Measurements from ENCODE around the gene NHLRC3.

NHLRC3 gene

DNA sequence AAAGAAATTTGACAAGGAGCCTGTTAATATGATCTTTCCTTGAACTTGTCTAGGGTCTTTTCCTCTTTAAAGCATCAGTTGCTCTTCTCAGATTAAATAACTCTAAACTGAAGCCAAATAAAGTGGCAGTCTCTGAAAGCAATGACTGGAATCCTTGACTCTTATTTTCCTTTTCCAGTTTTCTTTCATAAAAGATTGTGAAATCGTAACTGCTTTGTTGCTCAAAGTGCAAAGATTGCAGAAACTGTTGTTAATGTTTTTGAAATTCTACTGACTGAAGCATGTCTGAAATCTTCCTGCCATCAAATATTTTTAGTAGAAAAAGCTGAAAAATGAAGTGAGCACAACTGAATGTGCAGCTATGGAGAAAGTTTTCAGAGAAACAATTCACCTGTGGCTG lies 1.9 kb downstream of the NHLRC3 start:
- H3K9ac ChIP-seq (ENCODE audit: low read depth, low read length) = no peak overlapping the region
- H3K9me3 ChIP-seq (ENCODE audit: control insufficient read depth, insufficient read depth, low read length) = no peaks in the 10 kb centered on the region
- peaks cover 9% of the 10 kb centered on the region for H3K4me1 ChIP-seq (ENCODE audit: control insufficient read depth, insufficient read depth, low read length)
- no peak overlapping the region for H3K27ac ChIP-seq (ENCODE audit: low read depth, low read length)
- H3K36me3 ChIP-seq (ENCODE audit: control insufficient read depth, insufficient read depth, low read length) = peaks cover 14% of the 10 kb centered on the region
- no peaks in the 10 kb centered on the region for H3K27me3 ChIP-seq (ENCODE audit: control insufficient read depth, insufficient read depth, low read length)
- H3K4me3 ChIP-seq (ENCODE audit: low read depth, low read length) = no peak overlapping the region

DNA sequence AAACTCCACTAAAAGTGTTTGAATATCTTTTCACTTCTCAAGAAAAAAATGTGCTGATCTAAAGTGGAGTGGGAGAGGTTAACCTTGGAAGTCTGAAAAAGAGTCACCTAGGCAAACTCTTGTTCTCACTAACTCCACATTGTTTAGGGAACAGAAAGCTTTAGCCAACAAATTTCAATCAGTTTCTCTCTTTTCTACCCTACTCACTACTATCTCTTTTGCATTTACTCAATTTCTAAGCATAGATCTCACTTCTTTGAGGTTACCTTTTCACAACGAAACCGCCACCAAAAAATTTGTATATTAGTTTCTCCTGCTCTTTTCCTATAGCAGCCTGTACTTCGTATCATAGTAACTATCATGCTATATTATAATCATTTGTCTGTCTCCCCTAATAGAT lies 6.3 kb downstream of the NHLRC3 start:
- no peaks in the 10 kb centered on the region for H3K27me3 ChIP-seq (ENCODE audit: control insufficient read depth, insufficient read depth, low read length)
- H3K36me3 ChIP-seq (ENCODE audit: control insufficient read depth, insufficient read depth, low read length) = peaks cover 18% of the 10 kb centered on the region
- H3K4me3 ChIP-seq (ENCODE audit: low read depth, low read length) = no peak overlapping the region
- peaks cover 21% of the 10 kb centered on the region for H3K4me1 ChIP-seq (ENCODE audit: control insufficient read depth, insufficient read depth, low read length)
- H3K27ac ChIP-seq (ENCODE audit: low read depth, low read length) = no peak overlapping the region
- H3K9me3 ChIP-seq (ENCODE audit: control insufficient read depth, insufficient read depth, low read length) = no peaks in the 10 kb centered on the region
- H3K9ac ChIP-seq (ENCODE audit: low read depth, low read length) = no peak overlapping the region

GRCh38 chr13:39047560-39047959 lies 9.3 kb downstream of the NHLRC3 start:
- H3K4me3 ChIP-seq (ENCODE audit: low read depth, low read length) = no peak overlapping the region
- H3K27me3 ChIP-seq (ENCODE audit: control insufficient read depth, insufficient read depth, low read length) = no peaks in the 10 kb centered on the region
- H3K36me3 ChIP-seq (ENCODE audit: control insufficient read depth, insufficient read depth, low read length) = peaks cover 18% of the 10 kb centered on the region
- no peak overlapping the region for H3K9ac ChIP-seq (ENCODE audit: low read depth, low read length)
- H3K27ac ChIP-seq (ENCODE audit: low read depth, low read length) = no peak overlapping the region
- H3K4me1 ChIP-seq (ENCODE audit: control insufficient read depth, insufficient read depth, low read length) = peaks cover 21% of the 10 kb centered on the region
- H3K9me3 ChIP-seq (ENCODE audit: control insufficient read depth, insufficient read depth, low read length) = no peaks in the 10 kb centered on the region

GRCh38 chr13:39048806-39049205 lies 10.6 kb downstream of the NHLRC3 start:
- no peak overlapping the region for H3K4me3 ChIP-seq (ENCODE audit: low read depth, low read length)
- peaks cover 18% of the 10 kb centered on the region for H3K36me3 ChIP-seq (ENCODE audit: control insufficient read depth, insufficient read depth, low read length)
- H3K9ac ChIP-seq (ENCODE audit: low read depth, low read length) = no peak overlapping the region
- H3K9me3 ChIP-seq (ENCODE audit: control insufficient read depth, insufficient read depth, low read length) = no peaks in the 10 kb centered on the region
- H3K27ac ChIP-seq (ENCODE audit: low read depth, low read length) = no peak overlapping the region
- peaks cover 21% of the 10 kb centered on the region for H3K4me1 ChIP-seq (ENCODE audit: control insufficient read depth, insufficient read depth, low read length)
- no peaks in the 10 kb centered on the region for H3K27me3 ChIP-seq (ENCODE audit: control insufficient read depth, insufficient read depth, low read length)

- Histone ChIP-seq H3K9me3 (ENCODE audit: control insufficient read depth, insufficient read depth, low read length) (no peaks in the 10 kb centered on the region), H3K9ac (ENCODE audit: low read depth, low read length) (no peak overlapping the region), H3K36me3 (ENCODE audit: control insufficient read depth, insufficient read depth, low read length) (peaks cover 13% of the 10 kb centered on the region)
Measured at GRCh38 chr13:39049274-39049673, 11.0 kb downstream of the NHLRC3 start.

GRCh38 chr13:39051157-39051556 lies 12.9 kb downstream of the NHLRC3 start:
- H3K27ac ChIP-seq (ENCODE audit: low read depth, low read length) = no peak overlapping the region
- peaks cover 21% of the 10 kb centered on the region for H3K4me1 ChIP-seq (ENCODE audit: control insufficient read depth, insufficient read depth, low read length)
- H3K4me3 ChIP-seq (ENCODE audit: low read depth, low read length) = no peak overlapping the region
- no peaks in the 10 kb centered on the region; the same call in 1 of the 2 replicates for H3K36me3 ChIP-seq (ENCODE audit: control insufficient read depth, insufficient read depth, low read length)
- no peaks in the 10 kb centered on the region for H3K27me3 ChIP-seq (ENCODE audit: control insufficient read depth, insufficient read depth, low read length)
- no peak overlapping the region for H3K9ac ChIP-seq (ENCODE audit: low read depth, low read length)
- no peaks in the 10 kb centered on the region for H3K9me3 ChIP-seq (ENCODE audit: control insufficient read depth, insufficient read depth, low read length)

More at GRCh38 chr13:39049274-39049673, 11.0 kb downstream of the NHLRC3 start:
- Histone ChIP-seq H3K4me3 (ENCODE audit: low read depth, low read length) (no peak overlapping the region), H3K4me1 (ENCODE audit: control insufficient read depth, insufficient read depth, low read length) (peaks cover 21% of the 10 kb centered on the region), H3K27me3 (ENCODE audit: control insufficient read depth, insufficient read depth, low read length) (no peaks in the 10 kb centered on the region), H3K27ac (ENCODE audit: low read depth, low read length) (no peak overlapping the region)

GRCh38 chr13:39052944-39053343 lies 14.7 kb downstream of the NHLRC3 start:
- H3K4me1 ChIP-seq (ENCODE audit: control insufficient read depth, insufficient read depth, low read length) = peaks cover 10% of the 10 kb centered on the region
- H3K9ac ChIP-seq (ENCODE audit: low read depth, low read length) = no peak overlapping the region
- no peaks in the 10 kb centered on the region for H3K27me3 ChIP-seq (ENCODE audit: control insufficient read depth, insufficient read depth, low read length)
- H3K9me3 ChIP-seq (ENCODE audit: control insufficient read depth, insufficient read depth, low read length) = no peaks in the 10 kb centered on the region
- H3K36me3 ChIP-seq (ENCODE audit: control insufficient read depth, insufficient read depth, low read length) = no peaks in the 10 kb centered on the region; the same call in 1 of the 2 replicates
- no peak overlapping the region for H3K4me3 ChIP-seq (ENCODE audit: low read depth, low read length)
- H3K27ac ChIP-seq (ENCODE audit: low read depth, low read length) = no peak overlapping the region

GRCh38 chr13:39054112-39054511 lies 15.9 kb downstream of the NHLRC3 start:
- H3K27ac ChIP-seq (ENCODE audit: low read depth, low read length) = no peak overlapping the region
- no peaks in the 10 kb centered on the region for H3K9me3 ChIP-seq (ENCODE audit: control insufficient read depth, insufficient read depth, low read length)
- no peaks in the 10 kb centered on the region; the same call in 1 of the 2 replicates for H3K4me1 ChIP-seq (ENCODE audit: control insufficient read depth, insufficient read depth, low read length)
- H3K4me3 ChIP-seq (ENCODE audit: low read depth, low read length) = no peak overlapping the region
- no peaks in the 10 kb centered on the region; the same call in 1 of the 2 replicates for H3K36me3 ChIP-seq (ENCODE audit: control insufficient read depth, insufficient read depth, low read length)
- H3K27me3 ChIP-seq (ENCODE audit: control insufficient read depth, insufficient read depth, low read length) = no peaks in the 10 kb centered on the region
- no peak overlapping the region for H3K9ac ChIP-seq (ENCODE audit: low read depth, low read length)

- H3K9me3 ChIP-seq (ENCODE audit: control insufficient read depth, insufficient read depth, low read length) = no peaks in the 10 kb centered on the region
- H3K36me3 ChIP-seq (ENCODE audit: control insufficient read depth, insufficient read depth, low read length) = no peaks in the 10 kb centered on the region
- no peaks in the 10 kb centered on the region; the same call in 1 of the 2 replicates for H3K4me1 ChIP-seq (ENCODE audit: control insufficient read depth, insufficient read depth, low read length)
Measured at GRCh38 chr13:39056018-39056417, 17.8 kb downstream of the NHLRC3 start.

DNA sequence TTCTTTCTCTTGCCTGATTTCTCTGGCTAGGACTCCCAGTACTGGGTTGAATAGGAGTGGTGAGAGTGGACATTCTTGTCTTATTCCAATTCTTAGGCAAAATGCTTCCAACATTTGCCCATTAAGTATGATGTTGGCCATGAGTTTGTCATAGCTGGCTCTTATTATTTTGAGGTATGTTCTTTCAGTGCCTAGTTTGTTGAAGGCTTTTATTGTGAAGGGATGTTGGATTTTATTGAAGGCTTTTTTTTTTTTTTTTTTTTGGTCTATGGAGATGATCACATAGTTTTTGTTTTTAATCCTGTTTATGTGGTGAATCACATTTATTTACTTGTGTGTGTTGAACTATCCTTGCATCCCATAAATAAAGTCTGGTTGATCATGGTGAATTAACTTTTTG lies 19.8 kb downstream of the NHLRC3 start:
- Histone ChIP-seq H3K27ac (ENCODE audit: low read depth, low read length) (no peak overlapping the region), H3K36me3 (ENCODE audit: control insufficient read depth, insufficient read depth, low read length) (no peaks in the 10 kb centered on the region), H3K9ac (ENCODE audit: low read depth, low read length) (no peak overlapping the region), H3K4me3 (ENCODE audit: low read depth, low read length) (no peak overlapping the region), H3K4me1 (ENCODE audit: control insufficient read depth, insufficient read depth, low read length) (no peaks in the 10 kb centered on the region), H3K9me3 (ENCODE audit: control insufficient read depth, insufficient read depth, low read length) (no peaks in the 10 kb centered on the region), H3K27me3 (ENCODE audit: control insufficient read depth, insufficient read depth, low read length) (no peaks in the 10 kb centered on the region)

More at GRCh38 chr13:39056018-39056417, 17.8 kb downstream of the NHLRC3 start:
- no peak overlapping the region for H3K4me3 ChIP-seq (ENCODE audit: low read depth, low read length)
- H3K9ac ChIP-seq (ENCODE audit: low read depth, low read length) = no peak overlapping the region
- no peak overlapping the region for H3K27ac ChIP-seq (ENCODE audit: low read depth, low read length)
- H3K27me3 ChIP-seq (ENCODE audit: control insufficient read depth, insufficient read depth, low read length) = no peaks in the 10 kb centered on the region

DNA sequence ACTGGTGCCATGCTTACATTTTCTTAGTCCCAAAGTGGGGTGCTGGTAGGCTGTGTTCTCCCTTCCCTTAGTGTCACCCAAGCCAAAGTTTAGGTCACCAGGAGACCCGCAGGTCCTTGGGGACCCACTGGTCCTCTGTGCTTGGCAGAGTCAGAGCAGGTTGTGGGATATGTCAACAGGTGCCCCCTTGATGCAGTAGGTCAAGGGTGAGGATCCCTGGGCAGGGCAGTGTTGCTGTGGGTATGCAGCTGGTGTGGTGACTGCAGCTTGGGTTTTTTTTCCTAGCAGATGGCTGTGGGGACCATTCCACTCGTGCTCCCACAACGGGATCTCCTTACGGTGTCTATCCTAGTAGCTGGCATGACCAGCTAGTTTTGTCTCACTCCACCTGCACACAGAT lies 23.7 kb downstream of the NHLRC3 start:
- no peaks in the 10 kb centered on the region for H3K27me3 ChIP-seq (ENCODE audit: control insufficient read depth, insufficient read depth, low read length)
- H3K4me1 ChIP-seq (ENCODE audit: control insufficient read depth, insufficient read depth, low read length) = no peaks in the 10 kb centered on the region
- H3K27ac ChIP-seq (ENCODE audit: low read depth, low read length) = no peak overlapping the region
- no peaks in the 10 kb centered on the region for H3K9me3 ChIP-seq (ENCODE audit: control insufficient read depth, insufficient read depth, low read length)
- no peak overlapping the region for H3K4me3 ChIP-seq (ENCODE audit: low read depth, low read length)
- H3K36me3 ChIP-seq (ENCODE audit: control insufficient read depth, insufficient read depth, low read length) = no peaks in the 10 kb centered on the region
- H3K9ac ChIP-seq (ENCODE audit: low read depth, low read length) = no peak overlapping the region

DNA sequence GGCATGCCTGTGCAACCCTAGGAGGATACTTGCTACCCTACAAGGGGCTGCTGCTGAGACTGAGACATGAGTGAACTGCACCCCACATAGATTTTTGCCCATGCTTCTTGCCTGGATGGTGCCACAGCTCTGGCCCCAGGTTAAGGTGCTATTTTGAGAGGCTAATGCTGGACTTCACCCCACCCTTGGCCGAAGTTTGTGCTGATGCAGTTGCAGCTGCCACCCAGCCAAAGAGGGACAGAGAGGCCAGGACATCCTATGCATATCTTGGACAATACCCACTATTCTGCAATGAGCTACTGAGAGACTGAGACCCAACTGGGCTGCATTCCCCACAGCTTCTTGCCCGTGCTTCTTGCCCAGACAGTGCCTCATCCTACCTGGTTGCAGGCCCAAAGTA lies 34.6 kb downstream of the NHLRC3 start:
- H3K9ac ChIP-seq (ENCODE audit: low read depth, low read length) = no peak overlapping the region
- no peak overlapping the region for H3K4me3 ChIP-seq (ENCODE audit: low read depth, low read length)
- no peaks in the 10 kb centered on the region for H3K36me3 ChIP-seq (ENCODE audit: control insufficient read depth, insufficient read depth, low read length)
- H3K4me1 ChIP-seq (ENCODE audit: control insufficient read depth, insufficient read depth, low read length) = no peaks in the 10 kb centered on the region
- no peaks in the 10 kb centered on the region for H3K27me3 ChIP-seq (ENCODE audit: control insufficient read depth, insufficient read depth, low read length)
- no peak overlapping the region for H3K27ac ChIP-seq (ENCODE audit: low read depth, low read length)
- no peaks in the 10 kb centered on the region for H3K9me3 ChIP-seq (ENCODE audit: control insufficient read depth, insufficient read depth, low read length)
